Smooth muscle cell of the coronary artery (primary cell): Measurements from ENCODE around the gene MEF2D. TPM values are rescaled to one million over a fixed set of nuclear protein-coding genes. Genes with fewer than 3 reads are reported as not detected.

Experiments used
- total RNA-seq: library from RNA; depleted of rRNA; stranded (reverse); fragments of >200 nt; gene quantifications from 2 replicates; pipeline ENCODE4 v1.2.3, GENCODE V29; 2014; ENCODE audit warnings: low replicate concordance

The MEF2D gene
- 4.1 and 4.3 TPM in 2 replicates for total RNA-seq

GRCh38 chr1:156500543-156500792 is at the start of gene MEF2D:
Gene MEF2D (minus strand): TSS chr1:156500775. CDS start chr1:156483292, 17,483 bp downstream.

Other genes starting within 250 kb of the MEF2D start
- 28.3 and 35.6 TPM in 2 replicates for gene SMG5, start 217.9 kb downstream of the MEF2D start, total RNA-seq
- 1.4 and 1.9 TPM in 2 replicates for gene TMEM79, start 216.4 kb downstream of the MEF2D start, total RNA-seq
- 50.2 and 68.2 TPM in 2 replicates for gene GLMP, start 205.1 kb downstream of the MEF2D start, total RNA-seq
- gene VHLL, start 201.5 kb downstream of the MEF2D start, total RNA-seq: 0.23 TPM in 2 replicates
- 423 and 456 TPM in 2 replicates for gene CCT3, start 162.5 kb downstream of the MEF2D start, total RNA-seq
- gene TSACC, start 162.2 kb downstream of the MEF2D start, total RNA-seq: not detected in 2 replicates
- not detected in 2 replicates for gene RHBG, start 131.6 kb downstream of the MEF2D start, total RNA-seq
- gene IQGAP3, start 71.8 kb upstream of the MEF2D start, total RNA-seq: 0.47 and 4.9 TPM in 2 replicates
- not detected in 2 replicates for gene TTC24, start 78.9 kb upstream of the MEF2D start, total RNA-seq
- 56.3 and 65.3 TPM in 2 replicates for gene NAXE, start 91.0 kb upstream of the MEF2D start, total RNA-seq
- gene GPATCH4, start 100.7 kb upstream of the MEF2D start, total RNA-seq: 7.4 and 13.8 TPM in 2 replicates
- not detected in 2 replicates for gene HAPLN2, start 118.6 kb upstream of the MEF2D start, total RNA-seq
- 0.08 TPM in 1 of 2 replicates, not detected in the other for gene BCAN, start 141.3 kb upstream of the MEF2D start, total RNA-seq
- 12.4 and 71.8 TPM in 2 replicates for gene NES, start 176.6 kb upstream of the MEF2D start, total RNA-seq
- 5.0 and 87.6 TPM in 2 replicates for gene CRABP2, start 204.8 kb upstream of the MEF2D start, total RNA-seq
- 5.7 and 8.7 TPM in 2 replicates for gene METTL25B, start 227.7 kb upstream of the MEF2D start, total RNA-seq
- 7.1 and 7.4 TPM in 2 replicates for gene ISG20L2, start 228.0 kb upstream of the MEF2D start, total RNA-seq
- 44.3 and 62.1 TPM in 2 replicates for gene MRPL24, start 240.3 kb upstream of the MEF2D start, total RNA-seq